Ascending aorta (tissue), 2 donors: ENCODE results near the gene HINFP. TPM values are rescaled to one million over a fixed set of nuclear protein-coding genes. Genes with fewer than 3 reads are reported as not detected.

Experiments used
- DNase-seq, 2 donors: peaks; one replicate each; pipeline ENCODE4 v3.0.0-alpha.2; 2019; ENCODE audit warnings: low spot score in 2 of 2
- H3K27ac ChIP-seq, 2 donors: fragments of 200-600 bp; sonication (generic); one replicate each; pipeline ENCODE4 v1.5.1; 2016 to 2017; ENCODE audit warnings: mild to moderate bottlenecking in 1 of 2
- H3K27me3 ChIP-seq: fragments of 200-600 bp; sonication (generic); one replicate; pipeline ENCODE4 v1.5.1; 2017
- H3K36me3 ChIP-seq, 2 donors: fragments of 200-600 bp; sonication (generic); one replicate each; pipeline ENCODE4 v1.5.1; 2016
- H3K4me1 ChIP-seq, 2 donors: fragments of 200-600 bp; sonication (generic); one replicate each; pipeline ENCODE4 v1.5.1; 2016 to 2017; ENCODE audit warnings: mild to moderate bottlenecking in 1 of 2
- H3K4me3 ChIP-seq, 2 donors: fragments of 200-600 bp; sonication (generic); one replicate each; pipeline ENCODE4 v1.5.1; 2016 to 2017; ENCODE audit warnings: mild to moderate bottlenecking in 1 of 2
- H3K9me3 ChIP-seq, 2 donors: fragments of 200-600 bp; sonication (generic); one replicate each; pipeline ENCODE4 v1.5.1; 2016
- CTCF ChIP-seq, 3 experiments: fragments of 200-600 bp in 2 of 3; fragments of 450-650 bp in 1 of 3; sonication (generic) in 2 of 3; IDR thresholded peaks; one replicate each; pipeline ENCODE4 v1.5.1; 2016 to 2019; ENCODE audit warnings: antibody characterized with exemption in 3 of 3, mild to moderate bottlenecking in 1 of 3, moderate library complexity in 1 of 3
- intact Hi-C: fragments of 100-400 bp; cut with DNase I; formaldehyde crosslinking; loops from one replicate; pipeline ENCODE4 v1.15.1; 2023
- total RNA-seq: library from RNA; depleted of rRNA; stranded (reverse); fragments of >200 nt; gene quantifications from one replicate; pipeline ENCODE4 v1.1.0, GENCODE V29; 2016

The HINFP gene
- total RNA-seq, 1 donor from 2014 or later, result 36.5 TPM

GRCh38 chr11:119154178-119154577 lies 32.8 kb downstream of the HINFP start:
- DNase-seq, result no peak
- no peaks in the 10 kb centered on the region for H3K9me3 ChIP-seq
- TF ChIP-seq CTCF (IDR thresholded peaks at IDR 0.05), result no peak
- H3K4me1 ChIP-seq, result peaks cover 0 to 7% of the 10 kb centered on the region in 2 donors
- H3K27ac ChIP-seq, result no peak overlapping the region
- intact Hi-C loops, result no loop called here
- H3K4me3 ChIP-seq, result no peak overlapping the region
- H3K36me3 ChIP-seq, result no peaks in the 10 kb centered on the region
- H3K27me3 ChIP-seq, result no peaks in the 10 kb centered on the region

GRCh38 chr11:119155733-119156492 lies 34.5 kb downstream of the HINFP start:
- H3K9me3 ChIP-seq, result no peaks in the 10 kb centered on the region
- H3K27ac ChIP-seq, result no peak overlapping the region
- no peaks in the 10 kb centered on the region for H3K4me1 ChIP-seq
- H3K36me3 ChIP-seq, result no peaks in the 10 kb centered on the region
- no peak for DNase-seq
- intact Hi-C loops, result no loop called here
- H3K27me3 ChIP-seq, result no peaks in the 10 kb centered on the region
- H3K4me3 ChIP-seq, result no peak overlapping the region
- no peak for TF ChIP-seq CTCF (IDR thresholded peaks at IDR 0.05)

GRCh38 chr11:119156496-119156895 lies 35.1 kb downstream of the HINFP start:
- Histone ChIP-seq H3K36me3 (no peaks in the 10 kb centered on the region), H3K4me1 (no peaks in the 10 kb centered on the region), H3K9me3 (no peaks in the 10 kb centered on the region), H3K27ac (no peak overlapping the region), H3K4me3 (no peak overlapping the region), H3K27me3 (no peaks in the 10 kb centered on the region)
- no peak for DNase-seq
- no peak for TF ChIP-seq CTCF (IDR thresholded peaks at IDR 0.05)
- intact Hi-C loops, result no loop called here

- intact Hi-C loops, result no loop called here
- no peak overlapping the region for H3K27ac ChIP-seq
- no peaks in the 10 kb centered on the region for H3K27me3 ChIP-seq
- no peak for DNase-seq
- no peaks in the 10 kb centered on the region for H3K4me1 ChIP-seq
- no peak overlapping the region for H3K4me3 ChIP-seq
- no peaks in the 10 kb centered on the region for H3K36me3 ChIP-seq
- H3K9me3 ChIP-seq, result no peaks in the 10 kb centered on the region
- no peak for TF ChIP-seq CTCF (IDR thresholded peaks at IDR 0.05)
Observed at GRCh38 chr11:119157063-119157462, 35.7 kb downstream of the HINFP start.

GRCh38 chr11:119158467-119158866 lies 37.1 kb downstream of the HINFP start:
- Histone ChIP-seq H3K27me3 (no peaks in the 10 kb centered on the region), H3K36me3 (no peaks in the 10 kb centered on the region), H3K9me3 (no peaks in the 10 kb centered on the region), H3K27ac (no peak overlapping the region), H3K4me1 (no peaks in the 10 kb centered on the region), H3K4me3 (no peak overlapping the region)
- no peak for DNase-seq
- TF ChIP-seq CTCF (IDR thresholded peaks at IDR 0.05), result no peak
- intact Hi-C loops, result no loop called here
